Measurements from ENCODE around the gene GNB2. TPM values are rescaled to one million over a fixed set of nuclear protein-coding genes. Genes with fewer than 3 reads are reported as not detected.
"Not testable (repeated sequence)": the region's sequence is repeated elsewhere in the genome, so short reads cannot be mapped to it uniquely, and the experiment has no call there.

GNB2 gene
- total RNA-seq, 1 experiment from 2014 or later = 174 TPM

GRCh38 chr7:100699018-100699417 is 25.5 kb downstream of the GNB2 start:
- no peak overlapping the region for H4K8ac ChIP-seq (replicated peaks; ENCODE audit: insufficient read length, low read depth, low read length)
- no peak overlapping the region for H3K56ac ChIP-seq (ENCODE audit: insufficient read length, low read depth, low read length)
- H4K91ac ChIP-seq (ENCODE audit: insufficient read length, low read depth, low read length) = no peak overlapping the region
- no peak overlapping the region for H3K4me3 Mint-ChIP-seq
- no peak overlapping the region for H3T11ph ChIP-seq (ENCODE audit: low read length)
- no peak for TF ChIP-seq CTCF (conservative IDR thresholded peaks at IDR 0.05)
- peaks cover 13 to 14% of the 10 kb centered on the region in 2 experiments for H3K4me1 Mint-ChIP-seq
- no peak overlapping the region for H3K23ac ChIP-seq (ENCODE audit: insufficient read length, low read depth, low read length)
- H2AK5ac ChIP-seq (ENCODE audit: insufficient read length, low read length) = no peak overlapping the region
- H3K14ac ChIP-seq (ENCODE audit: insufficient read depth, low read length) = no peak overlapping the region
- WGBS (ENCODE audit: extremely low coverage, insufficient read length, low lambda C conversion rate) = no CpG with 5 or more reads among the region's 6 CpGs
- no peaks in the 10 kb centered on the region for H3K23me2 ChIP-seq (ENCODE audit: insufficient read length, low read depth, low read length, poor library complexity, severe bottlenecking)
- H3K4me1 ChIP-seq (ENCODE audit: insufficient read depth, low read length) = no peaks in the 10 kb centered on the region
- H4K5ac ChIP-seq (ENCODE audit: insufficient read length, low read depth, low read length) = no peak overlapping the region
- no peaks in the 10 kb centered on the region; a peak in 1 of 7 replicates for H3K36me3 Mint-ChIP-seq (ENCODE audit: insufficient read depth in 1 of 3, low read depth in 3 of 3)
- no peaks in the 10 kb centered on the region for H3K9me3 ChIP-seq (ENCODE audit: control insufficient read depth, low read depth, low read length)
- H2AFZ ChIP-seq (ENCODE audit: low read length) = no peak overlapping the region
- no peak overlapping the region for H2BK12ac ChIP-seq (ENCODE audit: insufficient read length, low read depth, low read length)
- no peaks in the 10 kb centered on the region; the same call in 1 of the 2 replicates for H3K27me3 Mint-ChIP-seq (ENCODE audit: low read depth)
- no peak overlapping the region for H2BK120ac ChIP-seq (ENCODE audit: low read depth, low read length, poor library complexity, severe bottlenecking)
- H3K18ac ChIP-seq (ENCODE audit: insufficient read length, low read depth, low read length) = no peak overlapping the region
- H3K4me2 ChIP-seq (ENCODE audit: insufficient read depth, insufficient read length, low read length) = no peak overlapping the region
- no peaks in the 10 kb centered on the region for H4K20me1 ChIP-seq (ENCODE audit: control insufficient read depth, insufficient read depth, insufficient read length)
- H3K9ac ChIP-seq (ENCODE audit: extremely low read depth, insufficient read length, low read length) = no peak overlapping the region
- H3K79me2 ChIP-seq (ENCODE audit: insufficient read depth, low read length) = no peaks in the 10 kb centered on the region
- no peaks in the 10 kb centered on the region for H3K9me3 Mint-ChIP-seq
- no peak overlapping the region for H2BK5ac ChIP-seq (ENCODE audit: insufficient read length, low read length)
- no peaks in the 10 kb centered on the region for H3K79me1 ChIP-seq (ENCODE audit: insufficient read depth, low read depth, low read length, poor library complexity, severe bottlenecking)
- H3K27ac Mint-ChIP-seq = 0 out of 7 replicates have a peak overlapping the region, but pooled peaks of 1 of the 3 experiments have one; percentile 74
- no peak overlapping the region for H3K27ac ChIP-seq (ENCODE audit: insufficient read length, low read depth, low read length)
- H3K4ac ChIP-seq (ENCODE audit: low read depth, low read length) = no peak overlapping the region
- H2BK20ac ChIP-seq (ENCODE audit: low read depth, low read length, poor library complexity, severe bottlenecking) = no peak overlapping the region
- no peaks in the 10 kb centered on the region for H3K27me3 ChIP-seq (ENCODE audit: insufficient read depth, low read length)
- DNase-seq = no peak
- no peak overlapping the region for H2BK15ac ChIP-seq (ENCODE audit: low read depth, low read length)

GRCh38 chr7:100701089-100701488 is 27.5 kb downstream of the GNB2 start:
- not testable (repeated sequence) for H3K4me1 Mint-ChIP-seq; H3K4me3 Mint-ChIP-seq; H3K9ac ChIP-seq (ENCODE audit: extremely low read depth, insufficient read length, low read length); H2BK120ac ChIP-seq (ENCODE audit: low read depth, low read length, poor library complexity, severe bottlenecking); H3K36me3 Mint-ChIP-seq (ENCODE audit: insufficient read depth in 1 of 3, low read depth in 3 of 3); H3K27me3 Mint-ChIP-seq (ENCODE audit: low read depth); H2AK5ac ChIP-seq (ENCODE audit: insufficient read length, low read length); H3T11ph ChIP-seq (ENCODE audit: low read length); H3K27ac ChIP-seq (ENCODE audit: insufficient read length, low read depth, low read length); H2AFZ ChIP-seq (ENCODE audit: low read length); H4K8ac ChIP-seq (replicated peaks; ENCODE audit: insufficient read length, low read depth, low read length); H2BK5ac ChIP-seq (ENCODE audit: insufficient read length, low read length); H3K9me3 ChIP-seq (ENCODE audit: control insufficient read depth, low read depth, low read length); H3K23ac ChIP-seq (ENCODE audit: insufficient read length, low read depth, low read length); H2BK20ac ChIP-seq (ENCODE audit: low read depth, low read length, poor library complexity, severe bottlenecking); H3K56ac ChIP-seq (ENCODE audit: insufficient read length, low read depth, low read length); H3K79me1 ChIP-seq (ENCODE audit: insufficient read depth, low read depth, low read length, poor library complexity, severe bottlenecking); H3K79me2 ChIP-seq (ENCODE audit: insufficient read depth, low read length); H3K4me1 ChIP-seq (ENCODE audit: insufficient read depth, low read length); DNase-seq; H3K4ac ChIP-seq (ENCODE audit: low read depth, low read length); H3K27me3 ChIP-seq (ENCODE audit: insufficient read depth, low read length); H4K20me1 ChIP-seq (ENCODE audit: control insufficient read depth, insufficient read depth, insufficient read length); H3K14ac ChIP-seq (ENCODE audit: insufficient read depth, low read length); H4K91ac ChIP-seq (ENCODE audit: insufficient read length, low read depth, low read length); H3K9me3 Mint-ChIP-seq; H3K4me2 ChIP-seq (ENCODE audit: insufficient read depth, insufficient read length, low read length); H2BK15ac ChIP-seq (ENCODE audit: low read depth, low read length); H2BK12ac ChIP-seq (ENCODE audit: insufficient read length, low read depth, low read length); H3K23me2 ChIP-seq (ENCODE audit: insufficient read length, low read depth, low read length, poor library complexity, severe bottlenecking); H4K5ac ChIP-seq (ENCODE audit: insufficient read length, low read depth, low read length); H3K18ac ChIP-seq (ENCODE audit: insufficient read length, low read depth, low read length)
- peak overlapping the region in 2 of 3 experiments; percentile 10 to 54; a peak in 3 of 7 replicates for H3K27ac Mint-ChIP-seq
- no CpG with 5 or more reads among the region's 3 CpGs for WGBS (ENCODE audit: extremely low coverage, insufficient read length, low lambda C conversion rate)
